Measurements from ENCODE around the gene PARP16. TPM values are rescaled to one million over a fixed set of nuclear protein-coding genes. Genes with fewer than 3 reads are reported as not detected.

PARP16 gene
- total RNA-seq, 4 donors from 2014 or later = 5.7 to 8.6 (median 6.3) TPM

DNA sequence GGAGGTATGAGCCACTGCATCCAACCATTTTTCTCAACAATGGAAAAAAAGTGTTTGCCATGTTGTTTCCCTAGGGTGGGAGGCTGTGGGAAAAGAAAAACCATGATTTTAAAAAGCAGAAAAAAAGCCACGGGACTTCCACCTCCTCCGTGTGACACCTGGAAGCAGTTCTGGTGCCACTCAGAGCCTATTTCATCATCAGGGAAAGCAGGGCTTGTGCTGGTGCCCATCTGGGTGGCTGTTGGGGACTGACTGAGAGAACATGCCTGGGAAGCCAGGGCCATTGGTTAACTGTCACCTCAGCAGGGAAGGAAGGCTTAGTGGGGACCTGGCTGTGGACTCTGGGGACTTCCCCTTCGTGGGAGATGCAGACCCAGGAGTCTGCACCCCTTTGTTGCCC, 25.1 kb upstream of the PARP16 start:
- WGBS, 2 donors = 13 to 15% methylated on average over 1 to 3 of the region's 3 CpGs
- H3K4me1 ChIP-seq = peaks cover 0 to 5% (median 0%) of the 10 kb centered on the region in 3 donors
- no peaks in the 10 kb centered on the region for H3K9me3 ChIP-seq
- DNase-seq = no peak
- H3K27ac ChIP-seq = no peak overlapping the region
- TF ChIP-seq POLR2A (IDR thresholded peaks at IDR 0.05) = no peak
- no peak for TF ChIP-seq CTCF (IDR thresholded peaks at IDR 0.05)
- H3K27me3 ChIP-seq = no peaks in the 10 kb centered on the region
- intact Hi-C loops (cut with DNase I) = no loop called here
- no peaks in the 10 kb centered on the region for H3K36me3 ChIP-seq
- H3K4me3 ChIP-seq = no peak overlapping the region

DNA sequence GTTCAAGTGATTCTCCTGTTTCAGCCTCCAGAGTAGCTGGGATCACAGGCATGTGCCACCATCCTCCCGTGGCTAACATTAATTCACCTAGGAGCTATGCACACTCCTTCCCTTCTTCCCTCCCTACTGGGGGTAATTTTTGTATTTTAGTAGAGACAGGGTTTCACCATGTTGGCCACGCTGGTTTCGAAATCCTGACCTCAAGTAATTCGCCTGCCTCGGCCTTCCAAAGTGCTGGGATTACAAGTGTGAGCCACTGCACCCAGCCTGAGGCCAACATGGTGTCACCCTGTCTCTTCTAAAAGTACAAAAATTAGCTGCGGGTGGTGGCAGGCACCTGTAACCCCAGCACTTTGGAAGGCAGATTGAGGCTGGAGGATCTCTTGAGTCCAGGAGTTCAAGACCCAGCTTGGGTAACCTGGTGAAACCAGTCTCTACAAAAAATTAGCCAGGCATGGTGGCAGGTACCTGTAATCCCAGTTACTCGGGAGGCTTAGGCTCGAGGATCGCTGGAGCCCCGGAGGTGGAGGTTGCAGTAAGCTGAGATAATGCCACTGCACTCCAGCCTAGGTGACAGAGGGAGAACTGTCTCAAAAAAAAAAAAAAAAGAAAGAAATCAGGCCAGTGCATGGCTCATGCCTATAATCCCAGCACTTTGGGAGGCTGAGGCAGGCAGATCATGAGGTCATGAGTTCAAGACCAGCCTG, 23.9 kb upstream of the PARP16 start:
- Histone ChIP-seq H3K36me3 (no peaks in the 10 kb centered on the region), H3K4me3 (no peak overlapping the region), H3K27ac (no peak overlapping the region), H3K4me1 (peaks cover 0 to 11% (median 0%) of the 10 kb centered on the region in 3 donors), H3K27me3 (no peaks in the 10 kb centered on the region), H3K9me3 (no peaks in the 10 kb centered on the region)
- intact Hi-C loops (cut with DNase I) = no loop called here
- TF ChIP-seq CTCF (IDR thresholded peaks at IDR 0.05) (no peak), POLR2A (IDR thresholded peaks at IDR 0.05) (no peak)
- 85 to 90% methylated on average over 5 to 9 of the region's 10 CpGs for WGBS, 2 donors
- no peak for DNase-seq

DNA sequence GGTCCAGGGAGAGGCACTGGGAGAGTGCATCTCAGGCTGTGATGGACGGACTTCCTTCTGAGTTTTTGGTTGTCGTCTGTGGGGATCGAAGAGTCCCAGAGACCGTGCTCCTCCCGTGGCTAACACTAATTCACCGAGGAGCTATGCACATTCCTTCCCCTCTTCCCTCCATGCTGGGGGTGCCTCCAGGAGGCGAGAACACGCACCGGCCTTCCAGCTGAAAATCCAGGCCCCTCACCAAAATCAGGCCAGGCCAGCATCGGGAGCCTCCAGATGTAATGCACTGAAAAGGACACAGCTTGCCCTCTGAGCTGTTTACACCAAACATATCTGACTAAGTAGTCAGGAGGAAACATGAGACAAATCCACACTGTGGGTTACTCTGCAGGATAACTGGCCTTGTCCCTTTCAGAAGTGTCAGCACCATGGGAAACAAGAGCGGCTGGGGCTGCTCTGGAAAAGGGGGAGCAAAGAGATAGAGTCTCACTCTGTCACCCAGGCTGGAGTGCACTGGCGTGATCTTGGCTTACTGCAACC, 23.3 kb upstream of the PARP16 start:
- H3K36me3 ChIP-seq = no peaks in the 10 kb centered on the region
- H3K4me1 ChIP-seq = peaks cover 4 to 17% (median 6%) of the 10 kb centered on the region in 3 donors
- H3K9me3 ChIP-seq = no peaks in the 10 kb centered on the region
- intact Hi-C loops (cut with DNase I) = no loop called here
- TF ChIP-seq POLR2A (IDR thresholded peaks at IDR 0.05) = no peak
- TF ChIP-seq CTCF (IDR thresholded peaks at IDR 0.05) = no peak
- H3K27ac ChIP-seq = no peak overlapping the region
- no peak for DNase-seq
- H3K4me3 ChIP-seq = no peak overlapping the region
- no peaks in the 10 kb centered on the region for H3K27me3 ChIP-seq
- WGBS, 2 donors = 81 to 84% methylated on average over 12 of the region's 12 CpGs

DNA sequence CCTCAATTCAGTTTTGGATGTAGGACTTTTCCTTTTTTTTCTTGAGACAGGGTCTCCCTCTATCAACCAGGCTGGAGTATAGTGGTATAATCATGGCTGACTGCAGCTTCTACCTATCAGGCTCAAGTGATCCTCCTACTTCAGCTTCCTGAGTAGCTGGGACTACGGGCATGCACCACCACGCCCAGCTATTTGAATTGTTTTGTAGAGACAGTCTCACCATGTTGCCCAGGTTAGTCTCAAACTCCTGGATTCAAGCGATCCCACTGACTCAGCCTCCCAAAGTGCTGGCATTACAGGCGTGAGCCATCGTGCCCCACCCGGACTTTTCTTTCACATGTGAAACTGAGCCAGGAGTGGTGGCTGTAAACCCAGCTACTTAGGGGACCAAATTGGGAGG, 21.3 kb upstream of the PARP16 start:
- 39 to 66% methylated on average over 6 of the region's 6 CpGs for WGBS, 2 donors
- intact Hi-C loops (cut with DNase I) = no loop called here

More for the DNA sequence above, 21.3 kb upstream of the PARP16 start:
- H3K36me3 ChIP-seq = no peaks in the 10 kb centered on the region
- no peak for DNase-seq
- peaks cover 8 to 30% (median 9%) of the 10 kb centered on the region in 3 donors for H3K4me1 ChIP-seq
- no peak overlapping the region for H3K27ac ChIP-seq
- no peaks in the 10 kb centered on the region for H3K27me3 ChIP-seq
- H3K4me3 ChIP-seq = no peak overlapping the region
- no peaks in the 10 kb centered on the region for H3K9me3 ChIP-seq
- no peak for TF ChIP-seq CTCF (IDR thresholded peaks at IDR 0.05)
- no peak for TF ChIP-seq POLR2A (IDR thresholded peaks at IDR 0.05)

All from esophagus squamous epithelium (tissue), 5 donors.